ENCODE data around the gene VWA8.

VWA8 gene

GRCh38 chr13:41847216-41847615 is 113.7 kb downstream of the VWA8 start:
- TF ChIP-seq TAF1 (IDR thresholded peaks at IDR 0.05; ENCODE audit: borderline replicate concordance, insufficient read depth, low read length) (no peak), POLR2AphosphoS5 (IDR thresholded peaks at IDR 0.05; ENCODE audit: low read depth, low read length) (no peak), SIN3A (IDR thresholded peaks at IDR 0.05; ENCODE audit: borderline replicate concordance, insufficient read depth, low read length) (no peak), FOXP2 (optimal IDR thresholded peaks at IDR 0.05; ENCODE audit: borderline replicate concordance, extremely low read depth, extremely low read length, insufficient read depth) (no peak)
- TF ChIP-seq, protein P1, sequence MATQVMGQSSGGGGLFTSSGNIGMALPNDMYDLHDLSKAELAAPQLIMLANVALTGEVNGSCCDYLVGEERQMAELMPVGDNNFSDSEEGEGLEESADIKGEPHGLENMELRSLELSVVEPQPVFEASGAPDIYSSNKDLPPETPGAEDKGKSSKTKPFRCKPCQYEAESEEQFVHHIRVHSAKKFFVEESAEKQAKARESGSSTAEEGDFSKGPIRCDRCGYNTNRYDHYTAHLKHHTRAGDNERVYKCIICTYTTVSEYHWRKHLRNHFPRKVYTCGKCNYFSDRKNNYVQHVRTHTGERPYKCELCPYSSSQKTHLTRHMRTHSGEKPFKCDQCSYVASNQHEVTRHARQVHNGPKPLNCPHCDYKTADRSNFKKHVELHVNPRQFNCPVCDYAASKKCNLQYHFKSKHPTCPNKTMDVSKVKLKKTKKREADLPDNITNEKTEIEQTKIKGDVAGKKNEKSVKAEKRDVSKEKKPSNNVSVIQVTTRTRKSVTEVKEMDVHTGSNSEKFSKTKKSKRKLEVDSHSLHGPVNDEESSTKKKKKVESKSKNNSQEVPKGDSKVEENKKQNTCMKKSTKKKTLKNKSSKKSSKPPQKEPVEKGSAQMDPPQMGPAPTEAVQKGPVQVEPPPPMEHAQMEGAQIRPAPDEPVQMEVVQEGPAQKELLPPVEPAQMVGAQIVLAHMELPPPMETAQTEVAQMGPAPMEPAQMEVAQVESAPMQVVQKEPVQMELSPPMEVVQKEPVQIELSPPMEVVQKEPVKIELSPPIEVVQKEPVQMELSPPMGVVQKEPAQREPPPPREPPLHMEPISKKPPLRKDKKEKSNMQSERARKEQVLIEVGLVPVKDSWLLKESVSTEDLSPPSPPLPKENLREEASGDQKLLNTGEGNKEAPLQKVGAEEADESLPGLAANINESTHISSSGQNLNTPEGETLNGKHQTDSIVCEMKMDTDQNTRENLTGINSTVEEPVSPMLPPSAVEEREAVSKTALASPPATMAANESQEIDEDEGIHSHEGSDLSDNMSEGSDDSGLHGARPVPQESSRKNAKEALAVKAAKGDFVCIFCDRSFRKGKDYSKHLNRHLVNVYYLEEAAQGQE (IDR thresholded peaks at IDR 0.05; ENCODE audit: insufficient read depth in 1 of 2, low read depth in 2 of 2, low read length in 2 of 2): no peak

- no peak for TF ChIP-seq POLR2AphosphoS5 (IDR thresholded peaks at IDR 0.05; ENCODE audit: low read depth, low read length)
- no peak for TF ChIP-seq SIN3A (IDR thresholded peaks at IDR 0.05; ENCODE audit: borderline replicate concordance, insufficient read depth, low read length)
Observed at GRCh38 chr13:41842036-41842620, 118.8 kb downstream of the VWA8 start.

DNA sequence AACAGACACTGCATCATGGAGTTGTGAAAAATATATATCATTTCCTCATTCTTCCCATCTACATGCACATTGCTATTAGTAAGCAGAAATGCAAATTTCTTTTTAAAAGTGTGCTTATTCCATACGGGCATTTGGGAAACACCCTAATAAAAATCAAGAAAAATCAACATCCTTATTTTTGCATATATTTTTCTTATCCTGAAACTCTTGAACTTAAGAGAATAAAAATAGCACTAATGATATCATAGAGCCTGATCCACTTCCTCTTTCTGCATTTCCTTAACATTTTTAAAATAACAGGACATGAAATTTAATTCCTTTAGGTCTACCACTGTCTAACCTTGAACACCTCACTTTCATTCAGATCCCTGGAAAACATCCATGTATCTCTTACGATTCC is 123.3 kb downstream of the VWA8 start:
- TF ChIP-seq TAF1 (IDR thresholded peaks at IDR 0.05; ENCODE audit: borderline replicate concordance, insufficient read depth, low read length): no peak
- TF ChIP-seq FOXP2 (optimal IDR thresholded peaks at IDR 0.05; ENCODE audit: borderline replicate concordance, extremely low read depth, extremely low read length, insufficient read depth): no peak

- TF ChIP-seq, protein P1 (IDR thresholded peaks at IDR 0.05; ENCODE audit: insufficient read depth in 1 of 2, low read depth in 2 of 2, low read length in 2 of 2): no peak
- TF ChIP-seq POLR2AphosphoS5 (IDR thresholded peaks at IDR 0.05; ENCODE audit: low read depth, low read length) (no peak), FOXP2 (optimal IDR thresholded peaks at IDR 0.05; ENCODE audit: borderline replicate concordance, extremely low read depth, extremely low read length, insufficient read depth) (no peak), TAF1 (IDR thresholded peaks at IDR 0.05; ENCODE audit: borderline replicate concordance, insufficient read depth, low read length) (no peak)
Observed at GRCh38 chr13:41835871-41836270, 125.0 kb downstream of the VWA8 start.

- no peak for TF ChIP-seq TAF1 (IDR thresholded peaks at IDR 0.05; ENCODE audit: borderline replicate concordance, insufficient read depth, low read length)
- TF ChIP-seq, protein P1 (IDR thresholded peaks at IDR 0.05; ENCODE audit: insufficient read depth in 1 of 2, low read depth in 2 of 2, low read length in 2 of 2): no peak
- TF ChIP-seq POLR2AphosphoS5 (IDR thresholded peaks at IDR 0.05; ENCODE audit: low read depth, low read length): no peak
- TF ChIP-seq SIN3A (IDR thresholded peaks at IDR 0.05; ENCODE audit: borderline replicate concordance, insufficient read depth, low read length): no peak
- TF ChIP-seq FOXP2 (optimal IDR thresholded peaks at IDR 0.05; ENCODE audit: borderline replicate concordance, extremely low read depth, extremely low read length, insufficient read depth): no peak
Observed at GRCh38 chr13:41833831-41834230, 127.1 kb downstream of the VWA8 start.

- TF ChIP-seq POLR2AphosphoS5 (IDR thresholded peaks at IDR 0.05; ENCODE audit: low read depth, low read length) (no peak), SIN3A (IDR thresholded peaks at IDR 0.05; ENCODE audit: borderline replicate concordance, insufficient read depth, low read length) (no peak), TAF1 (IDR thresholded peaks at IDR 0.05; ENCODE audit: borderline replicate concordance, insufficient read depth, low read length) (no peak), FOXP2 (optimal IDR thresholded peaks at IDR 0.05; ENCODE audit: borderline replicate concordance, extremely low read depth, extremely low read length, insufficient read depth) (no peak)
- TF ChIP-seq, protein P1 (IDR thresholded peaks at IDR 0.05; ENCODE audit: insufficient read depth in 1 of 2, low read depth in 2 of 2, low read length in 2 of 2): no peak
Observed at GRCh38 chr13:41833201-41833600, 127.7 kb downstream of the VWA8 start.
